Lung (tissue), 12 donors: ENCODE results near the gene PPIH. TPM values are rescaled to one million over a fixed set of nuclear protein-coding genes. Genes with fewer than 3 reads are reported as not detected.

Source experiments
- ATAC-seq: fragments of 200-7000 bp; cut with Tn5 transposase; one replicate; pipeline ENCODE4 v1.9.1; 2020; ENCODE audit warnings: moderate number of reproducible peaks; ENCODE audit not compliant: insufficient read depth, low FRiP score
- DNase-seq, 3 donors: peaks; one replicate each; pipeline ENCODE4 v3.0.0-alpha.2; 2013 to 2017
- H3K27ac ChIP-seq, 2 donors: one replicate each; pipeline ENCODE4 v1.5.1; 2013; ENCODE audit warnings: mild to moderate bottlenecking in 2 of 2, moderate library complexity in 2 of 2, control low read depth in 1 of 2, inconsistent platforms in 1 of 2, low read depth in 1 of 2, low read length in 1 of 2
- H3K27me3 ChIP-seq, 3 donors: one replicate each; pipeline ENCODE4 v1.5.1; 2013; ENCODE audit warnings: low read length in 2 of 3; ENCODE audit not compliant: control insufficient read depth in 3 of 3, insufficient read depth in 3 of 3
- H3K36me3 ChIP-seq, 4 donors: one replicate each; pipeline ENCODE4 v1.5.1; 2013; ENCODE audit warnings: low read length in 4 of 4, mild to moderate bottlenecking in 1 of 4, moderate library complexity in 1 of 4; ENCODE audit not compliant: control insufficient read depth in 4 of 4, insufficient read depth in 4 of 4
- H3K4me1 ChIP-seq, 5 donors: one replicate each; pipeline ENCODE4 v1.5.1; 2013; ENCODE audit warnings: low read length in 5 of 5, mild to moderate bottlenecking in 2 of 5, moderate library complexity in 1 of 5; ENCODE audit not compliant: control insufficient read depth in 5 of 5, insufficient read depth in 5 of 5
- H3K4me3 ChIP-seq: one replicate; pipeline ENCODE4 v1.5.1; 2013; ENCODE audit warnings: mild to moderate bottlenecking, control low read depth, moderate library complexity
- H3K9ac ChIP-seq, 2 donors: one replicate each; pipeline ENCODE4 v1.5.1; 2013; ENCODE audit warnings: low read length in 2 of 2, control low read depth in 1 of 2; ENCODE audit not compliant: insufficient read depth in 1 of 2
- H3K9me3 ChIP-seq, 4 donors: one replicate each; pipeline ENCODE4 v1.5.1; 2013; ENCODE audit warnings: low read length in 3 of 4, mild to moderate bottlenecking in 1 of 4, moderate library complexity in 1 of 4; ENCODE audit not compliant: control insufficient read depth in 4 of 4, insufficient read depth in 3 of 4
- WGBS, 2 donors: extraction: QIAGEN DNeasy Blood & Tissue Kit; methylation state at CpG; one replicate each; pipeline ENCODE4 v1.1.7; 2013; 5-methylcytosine and 5-hydroxymethylcytosine counted together
- polyA plus RNA-seq, 2 donors: library from polyadenylated mRNA; stranded (reverse); fragments of 200-250 nt; gene quantifications; one replicate each; pipeline ENCODE4 v1.2.1, GENCODE V29; 2013
- total RNA-seq, 2 donors: library from RNA; depleted of rRNA in 1 of 2; stranded (reverse); fragments of >200 nt in 1 of 2; gene quantifications; one replicate each; pipeline ENCODE4 v1.2.1, GENCODE V29; 2014 to 2021
- TF ChIP-seq, protein P1 (sequence below): IDR thresholded peaks from 2 replicates; pipeline ENCODE4 v1.5.1; 2012; ENCODE audit warnings: mild to moderate bottlenecking; ENCODE audit errors: control extremely low read depth, extremely low read depth
- donor health status: control.
- donor health status: control.
- donor health status: Bipolar disorder and iron deficiency.
- donor health status: healthy.
- donor health status: DM: yes; HTN: yes; CAD: no.

PPIH gene
- total and polyA plus RNA-seq, 4 donors: 28.6 to 68.1 (median 31.4) TPM

DNA sequence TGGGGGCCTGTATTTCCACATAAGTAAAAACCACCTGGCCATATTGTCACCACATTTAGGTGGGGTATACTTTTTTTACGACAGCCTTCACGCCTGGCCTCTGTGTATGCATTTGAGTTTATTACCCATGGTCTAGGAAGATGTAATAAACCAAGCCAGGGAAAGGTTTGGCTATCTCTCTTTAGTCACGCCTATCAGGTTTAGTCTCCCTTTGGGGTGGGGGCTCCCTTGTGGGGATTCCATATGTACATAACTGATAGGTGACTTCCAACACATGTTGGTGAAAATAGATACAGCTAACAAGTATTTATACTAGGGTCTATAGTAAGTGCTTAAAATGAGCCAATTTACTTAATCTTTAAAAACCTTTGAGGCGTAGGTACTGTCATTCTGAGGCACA is 28.2 kb downstream of the PPIH start:
- DNase-seq (no peak), ATAC-seq (no peak)
- no peak overlapping the region for H3K4me3 ChIP-seq
- H3K36me3 ChIP-seq: peaks cover 0 to 14% (median 8%) of the 10 kb centered on the region in 4 donors
- peaks cover 4 to 36% (median 14%) of the 10 kb centered on the region in 5 donors for H3K4me1 ChIP-seq
- 89 to 90% methylated on average over 4 of the region's 4 CpGs for WGBS, 2 donors
- TF ChIP-seq, protein P1, sequence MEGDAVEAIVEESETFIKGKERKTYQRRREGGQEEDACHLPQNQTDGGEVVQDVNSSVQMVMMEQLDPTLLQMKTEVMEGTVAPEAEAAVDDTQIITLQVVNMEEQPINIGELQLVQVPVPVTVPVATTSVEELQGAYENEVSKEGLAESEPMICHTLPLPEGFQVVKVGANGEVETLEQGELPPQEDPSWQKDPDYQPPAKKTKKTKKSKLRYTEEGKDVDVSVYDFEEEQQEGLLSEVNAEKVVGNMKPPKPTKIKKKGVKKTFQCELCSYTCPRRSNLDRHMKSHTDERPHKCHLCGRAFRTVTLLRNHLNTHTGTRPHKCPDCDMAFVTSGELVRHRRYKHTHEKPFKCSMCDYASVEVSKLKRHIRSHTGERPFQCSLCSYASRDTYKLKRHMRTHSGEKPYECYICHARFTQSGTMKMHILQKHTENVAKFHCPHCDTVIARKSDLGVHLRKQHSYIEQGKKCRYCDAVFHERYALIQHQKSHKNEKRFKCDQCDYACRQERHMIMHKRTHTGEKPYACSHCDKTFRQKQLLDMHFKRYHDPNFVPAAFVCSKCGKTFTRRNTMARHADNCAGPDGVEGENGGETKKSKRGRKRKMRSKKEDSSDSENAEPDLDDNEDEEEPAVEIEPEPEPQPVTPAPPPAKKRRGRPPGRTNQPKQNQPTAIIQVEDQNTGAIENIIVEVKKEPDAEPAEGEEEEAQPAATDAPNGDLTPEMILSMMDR: no peak
- no peak overlapping the region for H3K9ac ChIP-seq
- no peaks in the 10 kb centered on the region for H3K9me3 ChIP-seq
- H3K27ac ChIP-seq: no peak overlapping the region
- H3K27me3 ChIP-seq: no peaks in the 10 kb centered on the region

- Histone ChIP-seq H3K27ac (no peak overlapping the region), H3K27me3 (no peaks in the 10 kb centered on the region), H3K9ac (no peak overlapping the region), H3K9me3 (no peaks in the 10 kb centered on the region), H3K4me3 (no peak overlapping the region), H3K36me3 (peaks cover 0 to 13% (median 3%) of the 10 kb centered on the region in 4 donors), H3K4me1 (peaks cover 4 to 27% (median 10%) of the 10 kb centered on the region in 5 donors)
- ATAC-seq (no peak), DNase-seq (no peak)
- 76 to 84% methylated on average over 3 of the region's 3 CpGs for WGBS, 2 donors
- TF ChIP-seq, protein P1: no peak
Observed at GRCh38 chr1:42689912-42690311, 31.7 kb downstream of the PPIH start.

DNA sequence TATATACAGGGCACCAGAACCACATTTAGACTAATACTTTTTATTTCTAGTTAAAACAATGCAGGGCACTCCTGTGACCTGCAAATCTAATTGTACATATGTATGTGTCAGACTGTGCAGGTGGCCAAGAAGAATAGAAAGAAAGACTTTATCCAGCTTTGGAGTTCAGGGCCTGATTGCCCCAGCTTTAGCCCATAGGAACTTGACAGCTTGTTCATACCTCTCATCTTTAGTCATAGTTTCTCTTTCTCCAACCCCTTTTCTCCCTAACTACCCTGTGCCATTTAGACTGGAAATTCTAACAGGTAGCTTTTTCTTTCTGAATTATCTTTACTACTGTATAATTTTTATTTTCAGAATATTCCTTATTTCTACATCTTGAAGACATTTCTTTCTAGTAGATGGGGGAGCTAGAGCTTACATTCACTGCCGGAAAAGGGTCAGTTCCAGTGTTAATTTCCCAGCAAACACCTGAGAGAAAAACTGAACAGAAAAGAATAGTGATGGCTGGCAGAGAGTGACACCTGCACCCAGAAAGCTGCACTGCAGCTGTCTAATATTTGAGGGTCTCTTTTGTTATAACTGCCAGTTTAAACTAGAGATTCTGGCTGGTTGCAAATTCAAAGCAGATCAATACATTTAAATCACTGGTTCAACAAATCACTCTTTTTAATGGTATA is 32.4 kb downstream of the PPIH start:
- Histone ChIP-seq H3K36me3 (peaks cover 0 to 18% (median 2%) of the 10 kb centered on the region in 4 donors), H3K27ac (no peak overlapping the region), H3K9me3 (no peaks in the 10 kb centered on the region), H3K9ac (no peak overlapping the region), H3K27me3 (no peaks in the 10 kb centered on the region), H3K4me1 (peaks cover 4 to 24% (median 10%) of the 10 kb centered on the region in 5 donors), H3K4me3 (no peak overlapping the region)
- DNase-seq (no peak), ATAC-seq (no peak)
- WGBS, 2 donors: 93 to 96% methylated on average over 1 of the region's 1 CpG
- TF ChIP-seq, protein P1: no peak

DNA sequence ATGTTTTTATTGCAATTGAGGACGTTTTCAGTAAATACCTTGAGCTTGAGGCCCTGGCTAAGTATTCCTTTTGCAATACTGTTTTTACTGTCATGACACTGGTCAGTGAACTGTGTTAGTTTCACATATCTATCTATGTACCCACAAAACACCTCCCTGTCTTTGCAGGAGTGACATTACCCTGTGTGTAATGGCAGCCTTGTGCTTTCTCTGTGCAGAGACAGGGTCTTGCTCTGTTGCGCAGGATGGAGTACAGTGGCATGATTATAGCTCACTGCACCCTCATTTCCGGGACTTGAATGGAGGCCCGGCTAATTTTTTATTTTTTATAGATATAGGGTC is 32.9 kb downstream of the PPIH start:
- peaks cover 4 to 24% (median 9%) of the 10 kb centered on the region in 5 donors for H3K4me1 ChIP-seq
- no peak overlapping the region for H3K9ac ChIP-seq
- no peak for DNase-seq

More for the DNA sequence above, 32.9 kb downstream of the PPIH start:
- TF ChIP-seq, protein P1: no peak
- Histone ChIP-seq H3K9me3 (no peaks in the 10 kb centered on the region), H3K27me3 (no peaks in the 10 kb centered on the region), H3K27ac (no peak overlapping the region), H3K4me3 (no peak overlapping the region), H3K36me3 (peaks cover 0 to 21% (median 4%) of the 10 kb centered on the region in 4 donors)
- no peak for ATAC-seq
- WGBS, 2 donors: 73 to 78% methylated on average over 4 of the region's 4 CpGs
